ENCODE results near the gene TMEM114.

Gene TMEM114

DNA sequence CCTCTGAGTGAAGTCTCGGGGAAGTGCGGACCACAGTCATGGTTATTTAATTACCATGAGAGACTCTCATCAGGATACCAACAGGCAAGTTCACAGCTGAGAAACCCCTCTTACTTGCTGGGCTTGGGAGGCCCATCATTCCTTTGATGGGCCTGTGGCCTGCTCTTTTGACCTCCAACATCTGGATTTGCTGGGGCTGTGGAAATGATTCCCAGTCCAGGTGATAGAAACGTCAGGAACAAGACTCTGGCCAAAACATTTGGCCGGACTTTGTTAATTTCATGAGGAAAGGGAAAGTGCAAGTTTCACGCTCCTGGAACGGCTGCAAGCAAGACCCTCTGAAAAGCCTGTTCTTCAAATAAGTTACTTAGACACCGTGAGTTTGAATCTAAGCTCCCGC, 42.5 kb downstream of the TMEM114 start:
- Histone ChIP-seq H2AFZ (ENCODE audit: low read length, unreplicated experiment) (no peak overlapping the region), H3K4me3 (ENCODE audit: low read depth, low read length) (no peak overlapping the region), H3K36me3 (ENCODE audit: insufficient read depth, low read length) (no peaks in the 10 kb centered on the region), H3K4me1 (ENCODE audit: control insufficient read depth, insufficient read depth, low read length, unreplicated experiment) (no peaks in the 10 kb centered on the region), H3K79me2 (ENCODE audit: control insufficient read depth, insufficient read depth, low read length, unreplicated experiment) (no peaks in the 10 kb centered on the region), H3K27ac (ENCODE audit: low read depth, low read length) (no peak overlapping the region), H3K27me3 (ENCODE audit: insufficient read depth, low read length) (peaks cover 50% of the 10 kb centered on the region)

DNA sequence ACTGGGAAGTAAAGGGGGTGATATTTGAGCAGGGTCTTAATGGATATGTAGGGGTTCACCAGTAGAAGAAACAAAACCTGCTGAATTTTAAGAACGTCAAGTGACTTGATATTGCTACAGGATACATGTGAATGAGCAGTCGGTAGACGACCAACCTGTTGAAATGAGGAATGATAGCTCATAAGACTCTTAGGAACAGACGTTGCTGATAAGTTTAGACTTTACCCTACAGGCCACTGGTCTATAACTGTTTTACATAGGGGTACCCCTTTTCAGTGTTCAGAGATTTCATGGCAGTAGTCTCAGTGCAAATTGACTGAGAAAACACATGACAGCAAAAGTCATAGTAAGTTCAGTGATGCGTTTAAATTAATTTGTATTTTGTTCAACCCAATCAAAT, 45.9 kb downstream of the TMEM114 start:
- Histone ChIP-seq H3K27me3 (ENCODE audit: insufficient read depth, low read length) (peaks cover 33% of the 10 kb centered on the region; the same call in 1 of the 2 replicates), H3K4me1 (ENCODE audit: control insufficient read depth, insufficient read depth, low read length, unreplicated experiment) (no peaks in the 10 kb centered on the region), H3K79me2 (ENCODE audit: control insufficient read depth, insufficient read depth, low read length, unreplicated experiment) (no peaks in the 10 kb centered on the region), H2AFZ (ENCODE audit: low read length, unreplicated experiment) (no peak overlapping the region), H3K36me3 (ENCODE audit: insufficient read depth, low read length) (no peaks in the 10 kb centered on the region), H3K27ac (ENCODE audit: low read depth, low read length) (no peak overlapping the region), H3K4me3 (ENCODE audit: low read depth, low read length) (no peak overlapping the region)

DNA sequence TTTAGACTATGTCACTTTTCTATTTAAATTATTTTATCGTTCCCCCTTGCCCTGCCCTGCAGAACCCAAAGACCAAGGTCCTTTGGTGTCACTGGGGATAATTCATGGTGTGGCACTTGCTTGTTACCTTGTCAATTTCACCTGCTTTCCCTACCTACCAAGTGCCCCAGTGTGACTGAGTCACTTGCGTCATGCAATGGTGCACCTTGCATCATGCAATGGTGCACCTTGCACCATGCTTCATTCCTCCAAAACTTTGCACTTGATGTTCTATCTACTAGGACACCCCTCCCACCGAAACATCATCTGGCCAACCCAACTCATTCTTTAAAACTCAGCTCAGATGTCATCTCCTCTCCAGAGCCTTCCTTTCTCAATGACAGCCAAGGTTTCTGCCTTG, 47.1 kb downstream of the TMEM114 start:
- H3K27me3 ChIP-seq (ENCODE audit: insufficient read depth, low read length) = peaks cover 31% of the 10 kb centered on the region; the same call in 1 of the 2 replicates
- H2AFZ ChIP-seq (ENCODE audit: low read length, unreplicated experiment) = no peak overlapping the region
- no peak overlapping the region for H3K27ac ChIP-seq (ENCODE audit: low read depth, low read length)
- no peaks in the 10 kb centered on the region for H3K79me2 ChIP-seq (ENCODE audit: control insufficient read depth, insufficient read depth, low read length, unreplicated experiment)
- no peaks in the 10 kb centered on the region for H3K4me1 ChIP-seq (ENCODE audit: control insufficient read depth, insufficient read depth, low read length, unreplicated experiment)
- H3K4me3 ChIP-seq (ENCODE audit: low read depth, low read length) = no peak overlapping the region
- H3K36me3 ChIP-seq (ENCODE audit: insufficient read depth, low read length) = no peaks in the 10 kb centered on the region

DNA sequence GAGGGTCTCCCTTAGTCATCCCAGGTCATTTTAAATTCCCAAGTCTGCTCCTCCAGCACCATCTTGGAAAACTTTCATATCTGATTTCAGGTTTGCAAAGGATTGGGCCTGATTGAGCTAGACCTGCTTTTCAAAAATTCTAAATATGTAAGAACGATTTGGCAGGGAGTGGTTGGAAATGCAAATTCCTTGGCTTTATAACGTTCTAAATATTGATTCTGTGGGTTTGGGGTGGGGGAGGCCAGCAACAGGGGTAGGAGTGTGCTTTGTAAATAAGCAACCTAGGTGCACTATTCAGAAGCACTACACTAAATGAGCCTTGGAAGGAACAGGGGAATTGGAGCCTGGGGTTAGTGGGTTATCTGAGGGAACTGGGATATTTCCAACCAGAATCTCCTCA, 47.9 kb downstream of the TMEM114 start:
- Histone ChIP-seq H3K27me3 (ENCODE audit: insufficient read depth, low read length) (peaks cover 23% of the 10 kb centered on the region; the same call in 1 of the 2 replicates), H3K36me3 (ENCODE audit: insufficient read depth, low read length) (no peaks in the 10 kb centered on the region), H2AFZ (ENCODE audit: low read length, unreplicated experiment) (no peak overlapping the region), H3K4me3 (ENCODE audit: low read depth, low read length) (no peak overlapping the region), H3K27ac (ENCODE audit: low read depth, low read length) (no peak overlapping the region), H3K79me2 (ENCODE audit: control insufficient read depth, insufficient read depth, low read length, unreplicated experiment) (no peaks in the 10 kb centered on the region), H3K4me1 (ENCODE audit: control insufficient read depth, insufficient read depth, low read length, unreplicated experiment) (no peaks in the 10 kb centered on the region)

DNA sequence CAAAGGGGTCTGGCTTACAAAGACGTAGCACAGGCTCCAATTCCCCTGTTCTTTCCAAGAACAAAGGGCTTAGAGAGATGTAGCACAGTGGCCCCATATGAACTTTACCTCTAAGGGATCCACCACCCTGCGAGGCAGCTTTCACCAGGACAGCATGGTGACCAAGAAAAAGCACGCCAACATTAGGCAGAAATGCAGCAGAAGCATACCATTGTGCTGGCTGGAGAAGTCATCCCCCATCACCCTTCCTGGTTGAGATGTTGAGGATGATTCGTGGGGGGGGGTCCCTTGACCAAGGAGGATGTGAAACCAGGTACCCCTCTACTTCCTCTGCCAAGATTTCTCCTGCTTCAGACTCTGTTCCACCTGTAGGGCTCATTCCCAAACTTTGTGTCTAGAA, 48.4 kb downstream of the TMEM114 start:
- peaks cover 20% of the 10 kb centered on the region; the same call in 1 of the 2 replicates for H3K27me3 ChIP-seq (ENCODE audit: insufficient read depth, low read length)
- H3K4me3 ChIP-seq (ENCODE audit: low read depth, low read length) = no peak overlapping the region
- H3K4me1 ChIP-seq (ENCODE audit: control insufficient read depth, insufficient read depth, low read length, unreplicated experiment) = no peaks in the 10 kb centered on the region
- no peak overlapping the region for H3K27ac ChIP-seq (ENCODE audit: low read depth, low read length)
- H3K36me3 ChIP-seq (ENCODE audit: insufficient read depth, low read length) = no peaks in the 10 kb centered on the region
- H3K79me2 ChIP-seq (ENCODE audit: control insufficient read depth, insufficient read depth, low read length, unreplicated experiment) = no peaks in the 10 kb centered on the region
- no peak overlapping the region for H2AFZ ChIP-seq (ENCODE audit: low read length, unreplicated experiment)

DNA sequence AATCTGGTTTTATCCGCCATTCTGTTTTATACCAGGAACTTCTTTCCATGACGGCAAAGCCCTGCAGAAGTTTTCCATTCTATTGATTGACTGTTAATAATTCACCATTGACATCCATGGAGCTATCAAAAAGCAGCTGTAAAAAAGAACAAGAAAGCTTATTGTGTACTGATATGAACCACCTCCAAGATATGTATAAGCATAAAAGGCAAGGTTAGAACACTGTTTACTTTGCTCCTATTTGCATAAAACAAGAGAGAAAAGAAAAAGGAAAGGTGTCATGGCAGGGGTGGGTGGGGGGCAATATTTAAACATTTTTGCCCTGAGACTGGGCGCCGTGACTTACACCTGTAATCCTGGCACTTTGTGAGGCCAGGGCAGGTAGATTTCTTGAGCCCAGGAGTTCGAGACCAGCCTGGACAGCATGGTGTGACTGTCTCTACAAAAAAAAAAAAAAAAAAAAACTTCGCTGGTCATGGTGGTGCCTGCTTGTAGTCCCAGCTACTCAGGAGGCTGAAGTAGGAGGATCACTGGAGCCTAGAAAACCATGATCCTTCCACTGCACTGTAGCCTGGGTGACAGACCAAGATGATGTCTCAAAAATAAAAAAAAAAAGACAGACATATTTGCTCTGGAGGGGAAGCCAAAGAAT, 52.5 kb downstream of the TMEM114 start:
- Histone ChIP-seq H2AFZ (ENCODE audit: low read length, unreplicated experiment) (no peak overlapping the region), H3K27ac (ENCODE audit: low read depth, low read length) (no peak overlapping the region), H3K27me3 (ENCODE audit: insufficient read depth, low read length) (peaks cover 11% of the 10 kb centered on the region; the same call in 1 of the 2 replicates), H3K4me1 (ENCODE audit: control insufficient read depth, insufficient read depth, low read length, unreplicated experiment) (no peaks in the 10 kb centered on the region), H3K79me2 (ENCODE audit: control insufficient read depth, insufficient read depth, low read length, unreplicated experiment) (no peaks in the 10 kb centered on the region), H3K4me3 (ENCODE audit: low read depth, low read length) (no peak overlapping the region), H3K36me3 (ENCODE audit: insufficient read depth, low read length) (no peaks in the 10 kb centered on the region)

DNA sequence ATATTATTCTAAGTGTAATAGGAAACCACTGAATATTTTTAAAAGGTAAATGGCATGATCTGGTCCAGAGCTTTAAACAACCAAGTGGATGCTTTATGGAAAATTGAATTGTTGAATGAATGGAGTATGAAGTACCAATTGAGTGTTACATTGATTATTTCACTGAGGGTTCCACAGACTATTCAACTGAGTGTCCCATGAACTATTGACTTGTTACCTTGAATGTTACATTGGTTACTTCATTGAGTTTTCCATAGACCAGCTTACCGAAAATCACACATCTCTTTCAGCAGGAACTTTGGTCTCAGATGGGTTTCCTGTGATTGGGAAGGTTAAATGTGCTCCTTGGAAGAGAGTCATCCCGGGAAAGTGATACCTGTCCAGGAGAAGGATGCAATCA, 56.8 kb downstream of the TMEM114 start:
- H2AFZ ChIP-seq (ENCODE audit: low read length, unreplicated experiment) = no peak overlapping the region
- H3K4me3 ChIP-seq (ENCODE audit: low read depth, low read length) = no peak overlapping the region
- H3K36me3 ChIP-seq (ENCODE audit: insufficient read depth, low read length) = no peaks in the 10 kb centered on the region
- H3K4me1 ChIP-seq (ENCODE audit: control insufficient read depth, insufficient read depth, low read length, unreplicated experiment) = no peaks in the 10 kb centered on the region
- no peak overlapping the region for H3K27ac ChIP-seq (ENCODE audit: low read depth, low read length)
- no peaks in the 10 kb centered on the region for H3K79me2 ChIP-seq (ENCODE audit: control insufficient read depth, insufficient read depth, low read length, unreplicated experiment)
- H3K27me3 ChIP-seq (ENCODE audit: insufficient read depth, low read length) = no peaks in the 10 kb centered on the region; the same call in 1 of the 2 replicates

DNA sequence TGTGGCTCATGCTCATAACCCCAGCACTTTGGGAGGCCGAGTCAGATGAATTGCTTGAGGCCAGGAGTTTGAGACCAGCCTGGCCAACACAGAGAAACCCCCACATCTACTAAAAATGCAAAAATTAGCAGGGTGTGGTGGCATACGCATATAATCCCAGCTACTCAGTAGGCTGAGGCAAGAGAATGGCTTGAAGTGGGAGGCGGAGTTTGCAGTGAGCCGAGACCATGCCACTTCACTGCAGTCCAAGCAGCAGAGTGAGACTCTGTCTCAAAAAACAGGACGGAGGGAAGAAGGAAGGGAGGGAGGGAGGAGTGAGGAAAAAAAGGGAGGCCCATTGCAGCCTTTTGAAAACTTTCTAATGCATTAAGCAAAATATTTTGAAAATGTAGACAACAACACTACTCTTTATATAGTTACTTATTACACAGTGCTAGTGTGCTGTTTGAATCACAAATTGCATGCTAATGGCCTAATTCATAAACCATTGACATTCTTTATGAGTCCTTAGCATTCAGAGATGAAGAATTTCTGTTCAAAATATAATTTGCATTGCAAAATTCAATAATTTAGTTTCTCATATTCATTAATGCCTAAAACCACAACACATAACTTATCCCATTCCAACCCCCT, 59.4 kb downstream of the TMEM114 start:
- Histone ChIP-seq H3K79me2 (ENCODE audit: control insufficient read depth, insufficient read depth, low read length, unreplicated experiment) (no peaks in the 10 kb centered on the region), H3K36me3 (ENCODE audit: insufficient read depth, low read length) (no peaks in the 10 kb centered on the region), H3K4me1 (ENCODE audit: control insufficient read depth, insufficient read depth, low read length, unreplicated experiment) (no peaks in the 10 kb centered on the region), H3K27me3 (ENCODE audit: insufficient read depth, low read length) (peaks cover under 1% of the 10 kb centered on the region; the same call in 1 of the 2 replicates), H3K27ac (ENCODE audit: low read depth, low read length) (no peak overlapping the region), H3K4me3 (ENCODE audit: low read depth, low read length) (no peak overlapping the region), H2AFZ (ENCODE audit: low read length, unreplicated experiment) (no peak overlapping the region)

DNA sequence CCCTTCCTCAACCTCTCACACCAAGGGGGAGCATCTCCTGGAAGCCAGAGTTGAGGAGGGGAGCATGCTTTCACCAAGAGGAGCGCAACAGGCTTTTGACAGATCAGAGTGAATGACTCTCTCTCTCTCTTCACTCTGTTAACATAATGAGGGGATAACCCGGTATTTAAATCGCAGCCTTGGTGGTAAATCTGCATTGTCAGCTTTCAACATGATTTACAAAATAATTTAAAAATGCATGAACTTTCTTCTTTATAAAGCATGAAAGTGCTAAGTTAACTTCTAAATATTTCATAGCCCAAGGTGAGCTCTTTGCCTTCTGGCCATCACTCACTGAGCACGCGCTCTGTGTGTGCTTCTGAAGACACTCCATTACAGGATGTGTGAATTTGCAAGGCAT, 61.8 kb downstream of the TMEM114 start:
- no peak overlapping the region for H3K27ac ChIP-seq (ENCODE audit: low read depth, low read length)
- no peaks in the 10 kb centered on the region for H3K79me2 ChIP-seq (ENCODE audit: control insufficient read depth, insufficient read depth, low read length, unreplicated experiment)
- peaks cover 14% of the 10 kb centered on the region for H3K27me3 ChIP-seq (ENCODE audit: insufficient read depth, low read length)
- H3K4me3 ChIP-seq (ENCODE audit: low read depth, low read length) = no peak overlapping the region
- H2AFZ ChIP-seq (ENCODE audit: low read length, unreplicated experiment) = no peak overlapping the region
- H3K4me1 ChIP-seq (ENCODE audit: control insufficient read depth, insufficient read depth, low read length, unreplicated experiment) = no peaks in the 10 kb centered on the region
- no peaks in the 10 kb centered on the region for H3K36me3 ChIP-seq (ENCODE audit: insufficient read depth, low read length)

DNA sequence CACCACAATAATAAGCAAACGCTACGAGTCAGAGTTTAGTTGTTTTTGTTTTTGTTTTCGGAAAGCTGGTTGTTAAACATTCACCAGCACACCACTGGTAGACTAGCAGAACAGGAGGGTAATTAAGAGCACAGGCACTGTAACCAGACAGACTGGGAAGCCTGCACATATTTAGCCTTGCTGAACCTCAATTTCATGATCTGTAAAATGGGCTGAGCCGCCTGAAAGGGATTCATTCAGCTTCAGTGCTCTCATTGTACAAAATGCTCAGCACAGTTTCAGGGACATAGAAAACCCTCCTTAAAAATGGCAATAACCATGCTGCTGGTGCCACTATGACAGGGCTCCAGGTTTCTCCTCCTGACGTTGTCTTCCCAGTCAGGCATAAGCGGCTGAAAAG, 66.4 kb downstream of the TMEM114 start:
- Histone ChIP-seq H3K27ac (ENCODE audit: low read depth, low read length) (no peak overlapping the region), H3K79me2 (ENCODE audit: control insufficient read depth, insufficient read depth, low read length, unreplicated experiment) (no peaks in the 10 kb centered on the region), H2AFZ (ENCODE audit: low read length, unreplicated experiment) (no peak overlapping the region), H3K27me3 (ENCODE audit: insufficient read depth, low read length) (peaks cover 14% of the 10 kb centered on the region; the same call in 1 of the 2 replicates), H3K36me3 (ENCODE audit: insufficient read depth, low read length) (no peaks in the 10 kb centered on the region), H3K4me3 (ENCODE audit: low read depth, low read length) (no peak overlapping the region), H3K4me1 (ENCODE audit: control insufficient read depth, insufficient read depth, low read length, unreplicated experiment) (no peaks in the 10 kb centered on the region)

DNA sequence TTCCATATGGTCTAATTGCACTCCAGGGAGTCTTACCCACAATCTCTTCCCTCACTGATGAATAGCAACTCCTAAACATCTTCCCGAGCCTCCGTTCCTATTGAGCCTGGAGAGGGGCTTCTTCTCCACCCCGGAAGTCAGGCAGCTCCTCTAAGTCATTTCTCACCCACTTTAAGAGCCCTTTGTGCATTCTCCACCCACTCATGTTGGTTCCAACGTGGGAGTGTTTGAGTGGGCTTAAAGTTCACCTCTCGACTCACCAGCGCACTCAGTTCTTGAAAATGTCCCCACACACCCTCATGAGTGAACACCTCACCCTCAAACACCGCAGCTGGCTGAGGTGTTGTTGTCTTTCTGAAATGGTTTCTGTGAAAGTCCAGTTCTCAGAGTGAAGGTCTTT, 67.6 kb downstream of the TMEM114 start:
- no peaks in the 10 kb centered on the region for H3K4me1 ChIP-seq (ENCODE audit: control insufficient read depth, insufficient read depth, low read length, unreplicated experiment)
- peaks cover 14% of the 10 kb centered on the region; the same call in 1 of the 2 replicates for H3K27me3 ChIP-seq (ENCODE audit: insufficient read depth, low read length)
- H2AFZ ChIP-seq (ENCODE audit: low read length, unreplicated experiment) = no peak overlapping the region
- H3K4me3 ChIP-seq (ENCODE audit: low read depth, low read length) = no peak overlapping the region
- H3K79me2 ChIP-seq (ENCODE audit: control insufficient read depth, insufficient read depth, low read length, unreplicated experiment) = no peaks in the 10 kb centered on the region
- no peaks in the 10 kb centered on the region for H3K36me3 ChIP-seq (ENCODE audit: insufficient read depth, low read length)
- no peak overlapping the region for H3K27ac ChIP-seq (ENCODE audit: low read depth, low read length)
